OCI-LY1 (cell line): ENCODE data around the gene ZNF618.

Source experiments
- H2AFZ ChIP-seq: fragments of 200-600 bp; sonication (generic), shearing (Covaris generic); 2 replicates; pipeline ENCODE4 v1.6.0; 2014; ENCODE audit warnings: antibody characterized with exemption, mild to moderate bottlenecking, low read length
- H3F3A ChIP-seq: fragments of 200-600 bp; sonication (generic), shearing (Covaris generic); 2 replicates; pipeline ENCODE4 v1.6.0; 2014; ENCODE audit warnings: mild to moderate bottlenecking, antibody characterized with exemption, low read length, moderate library complexity; ENCODE audit not compliant: insufficient read depth
- H3K27ac ChIP-seq: fragments of 200-600 bp; sonication (generic); 2 replicates; pipeline ENCODE4 v1.5.1; 2014; ENCODE audit warnings: low read length, mixed run types, mild to moderate bottlenecking, low read depth; ENCODE audit not compliant: poor library complexity, severe bottlenecking
- H3K27me3 ChIP-seq: fragments of 200-600 bp; sonication (generic); 2 replicates; pipeline ENCODE4 v1.6.0; 2014; ENCODE audit warnings: antibody characterized with exemption, mild to moderate bottlenecking, low read length, moderate library complexity; ENCODE audit not compliant: insufficient read depth
- H3K36me3 ChIP-seq: fragments of 200-600 bp; sonication (generic); 2 replicates; pipeline ENCODE4 v1.6.1; 2014; ENCODE audit warnings: mild to moderate bottlenecking, antibody characterized with exemption, low read length, moderate library complexity, mixed read lengths; ENCODE audit not compliant: insufficient read depth
- H3K4me1 ChIP-seq: fragments of 200-600 bp; sonication (generic); 2 replicates; pipeline ENCODE4 v1.5.1; 2014; ENCODE audit warnings: mild to moderate bottlenecking, low read length, moderate library complexity; ENCODE audit not compliant: insufficient read depth, severe bottlenecking
- H3K4me2 ChIP-seq: fragments of 200-600 bp; sonication (generic), shearing (Covaris generic); 2 replicates; pipeline ENCODE4 v1.6.1; 2014; ENCODE audit warnings: low read length
- H3K4me3 ChIP-seq: fragments of 200-600 bp; sonication (generic); 2 replicates; pipeline ENCODE4 v1.5.1; 2014; ENCODE audit warnings: low read length, low read depth, mild to moderate bottlenecking, mixed read lengths; ENCODE audit not compliant: poor library complexity, severe bottlenecking
- H3K79me2 ChIP-seq: fragments of 200-600 bp; shearing (Covaris generic); 2 replicates; pipeline ENCODE4 v1.6.1; 2016; ENCODE audit warnings: mixed run types, low read length, mixed read lengths; ENCODE audit not compliant: insufficient read depth
- H3K9ac ChIP-seq: fragments of 200-600 bp; sonication (generic), shearing (Covaris generic); 2 replicates; pipeline ENCODE4 v1.6.1; 2014; ENCODE audit warnings: mild to moderate bottlenecking, low read length, mixed read lengths
- H3K9me2 ChIP-seq: fragments of 200-600 bp; sonication (generic), shearing (Covaris generic); 2 replicates; pipeline ENCODE4 v1.6.1; 2014; ENCODE audit warnings: low read depth, mild to moderate bottlenecking, low read length, mixed read lengths
- H3K9me3 ChIP-seq: fragments of 200-600 bp; shearing (Covaris generic); 2 replicates; pipeline ENCODE4 v1.6.1; 2014; ENCODE audit warnings: low read length, mixed read lengths
- H4K20me1 ChIP-seq: fragments of 200-600 bp; sonication (generic), shearing (Covaris generic); 2 replicates; pipeline ENCODE4 v1.6.0; 2016; ENCODE audit warnings: mild to moderate bottlenecking, low read length; ENCODE audit not compliant: insufficient read depth
- EZH2 ChIP-seq: fragments of 200-600 bp; sonication (generic), shearing (Covaris generic); IDR thresholded peaks from 2 replicates; pipeline ENCODE4 v1.8.0; 2017; ENCODE audit warnings: borderline replicate concordance, mixed run types, mild to moderate bottlenecking, antibody characterized with exemption, low read length, moderate library complexity, mixed read lengths
- TF ChIP-seq, protein P1 (sequence below): fragments of 200-600 bp; sonication (generic), shearing (Covaris generic); IDR thresholded peaks from 2 replicates; pipeline ENCODE4 v1.5.1; 2017; ENCODE audit warnings: mild to moderate bottlenecking, antibody characterized with exemption, low read length, moderate library complexity, mixed read lengths

ZNF618 gene

DNA sequence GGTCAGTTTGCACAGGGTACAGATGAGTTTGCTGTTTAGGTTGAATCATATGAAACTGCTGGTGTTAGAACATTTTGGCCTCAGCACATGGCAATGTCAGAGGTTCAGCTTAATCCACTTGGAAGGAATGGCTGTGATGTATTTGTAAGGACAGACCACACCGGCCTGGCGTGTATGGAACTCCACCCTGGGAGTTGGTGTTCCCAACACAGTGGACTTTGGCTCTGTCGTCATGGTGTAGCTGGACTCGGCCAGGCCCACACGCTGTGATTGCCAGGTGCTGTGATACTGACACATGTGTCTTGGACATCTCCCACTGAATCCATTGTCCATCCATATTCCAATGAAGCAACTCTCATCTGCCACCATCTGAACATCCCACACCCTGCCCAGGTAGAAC is 90.3 kb downstream of the ZNF618 start:
- Histone ChIP-seq H3K9me3 (no peaks in the 10 kb centered on the region), H3K36me3 (no peaks in the 10 kb centered on the region)
- TF ChIP-seq, protein P1, sequence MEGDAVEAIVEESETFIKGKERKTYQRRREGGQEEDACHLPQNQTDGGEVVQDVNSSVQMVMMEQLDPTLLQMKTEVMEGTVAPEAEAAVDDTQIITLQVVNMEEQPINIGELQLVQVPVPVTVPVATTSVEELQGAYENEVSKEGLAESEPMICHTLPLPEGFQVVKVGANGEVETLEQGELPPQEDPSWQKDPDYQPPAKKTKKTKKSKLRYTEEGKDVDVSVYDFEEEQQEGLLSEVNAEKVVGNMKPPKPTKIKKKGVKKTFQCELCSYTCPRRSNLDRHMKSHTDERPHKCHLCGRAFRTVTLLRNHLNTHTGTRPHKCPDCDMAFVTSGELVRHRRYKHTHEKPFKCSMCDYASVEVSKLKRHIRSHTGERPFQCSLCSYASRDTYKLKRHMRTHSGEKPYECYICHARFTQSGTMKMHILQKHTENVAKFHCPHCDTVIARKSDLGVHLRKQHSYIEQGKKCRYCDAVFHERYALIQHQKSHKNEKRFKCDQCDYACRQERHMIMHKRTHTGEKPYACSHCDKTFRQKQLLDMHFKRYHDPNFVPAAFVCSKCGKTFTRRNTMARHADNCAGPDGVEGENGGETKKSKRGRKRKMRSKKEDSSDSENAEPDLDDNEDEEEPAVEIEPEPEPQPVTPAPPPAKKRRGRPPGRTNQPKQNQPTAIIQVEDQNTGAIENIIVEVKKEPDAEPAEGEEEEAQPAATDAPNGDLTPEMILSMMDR = no peak
- TF ChIP-seq EZH2 = no peak

DNA sequence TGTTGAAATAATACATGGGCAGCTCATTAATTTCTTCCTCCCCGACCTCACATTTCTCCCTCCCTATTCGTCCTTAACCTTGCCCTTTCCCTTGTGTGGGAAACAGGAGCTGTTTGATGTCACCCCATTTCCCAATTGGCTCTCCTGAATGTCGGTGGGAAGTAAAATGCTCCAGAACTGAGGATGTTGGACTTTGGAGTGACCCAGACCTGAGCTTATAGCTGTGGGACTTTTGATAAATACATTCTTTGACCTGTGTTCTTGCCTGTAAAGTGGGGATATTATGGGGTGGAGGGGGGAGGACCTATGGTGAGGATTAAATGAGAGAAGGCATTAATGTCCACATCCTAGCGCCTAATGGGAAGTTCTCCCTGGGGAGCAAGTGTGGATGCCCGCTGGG is 91.3 kb downstream of the ZNF618 start:
- H3K9me3 ChIP-seq = no peaks in the 10 kb centered on the region
- H3K4me3 ChIP-seq = no peak overlapping the region
- no peak overlapping the region for H2AFZ ChIP-seq
- no peaks in the 10 kb centered on the region for H4K20me1 ChIP-seq
- H3K27me3 ChIP-seq = peaks cover 4% of the 10 kb centered on the region; the same call in 1 of the 2 replicates
- no peak overlapping the region for H3K27ac ChIP-seq
- no peaks in the 10 kb centered on the region for H3K36me3 ChIP-seq
- no peaks in the 10 kb centered on the region for H3F3A ChIP-seq
- H3K9me2 ChIP-seq = no peaks in the 10 kb centered on the region
- TF ChIP-seq, protein P1 = no peak
- no peak for TF ChIP-seq EZH2
- H3K79me2 ChIP-seq = no peaks in the 10 kb centered on the region
- no peaks in the 10 kb centered on the region for H3K4me1 ChIP-seq
- H3K4me2 ChIP-seq = no peak overlapping the region
- H3K9ac ChIP-seq = no peak overlapping the region

More for the DNA sequence above, 90.3 kb downstream of the ZNF618 start:
- Histone ChIP-seq H3K9me2 (no peaks in the 10 kb centered on the region), H3K4me2 (no peak overlapping the region), H3K27me3 (peaks cover 4% of the 10 kb centered on the region; the same call in 1 of the 2 replicates), H3K79me2 (no peaks in the 10 kb centered on the region), H2AFZ (no peak overlapping the region), H3F3A (no peaks in the 10 kb centered on the region), H3K4me1 (no peaks in the 10 kb centered on the region), H3K27ac (no peak overlapping the region), H4K20me1 (no peaks in the 10 kb centered on the region), H3K9ac (no peak overlapping the region), H3K4me3 (no peak overlapping the region)

- H2AFZ ChIP-seq = no peak overlapping the region
- H3K4me3 ChIP-seq = no peak overlapping the region
- no peaks in the 10 kb centered on the region for H3K4me1 ChIP-seq
- no peak overlapping the region for H3K4me2 ChIP-seq
- no peaks in the 10 kb centered on the region for H3F3A ChIP-seq
- H3K9ac ChIP-seq = no peak overlapping the region
- no peaks in the 10 kb centered on the region for H3K36me3 ChIP-seq
- no peaks in the 10 kb centered on the region for H3K9me2 ChIP-seq
- H3K79me2 ChIP-seq = no peaks in the 10 kb centered on the region
- no peaks in the 10 kb centered on the region for H4K20me1 ChIP-seq
- H3K9me3 ChIP-seq = no peaks in the 10 kb centered on the region
- TF ChIP-seq, protein P1 = no peak
- TF ChIP-seq EZH2 = no peak
- H3K27me3 ChIP-seq = peaks cover 4% of the 10 kb centered on the region; the same call in 1 of the 2 replicates
- H3K27ac ChIP-seq = no peak overlapping the region
Observed at GRCh38 chr9:113969343-113969742, 93.2 kb downstream of the ZNF618 start.
